Tibial nerve (tissue), 4 donors: ENCODE measurements around the gene OR7C2.

Experiments used
- CTCF ChIP-seq, 5 experiments: fragments of 200-600 bp in 3 of 5; fragments of 450-650 bp in 2 of 5; sonication (generic) in 3 of 5; IDR thresholded peaks; one replicate each; pipeline ENCODE4 v1.5.1; 2016 to 2019; ENCODE audit warnings: antibody characterized with exemption in 5 of 5, mild to moderate bottlenecking in 3 of 5, moderate library complexity in 2 of 5
- EP300 ChIP-seq, 2 donors: sonication (generic); formaldehyde crosslinking; IDR thresholded peaks; one replicate each; pipeline ENCODE4 v1.6.1; 2017; ENCODE audit warnings: antibody characterized with exemption in 2 of 2, mild to moderate bottlenecking in 1 of 2
- POLR2A ChIP-seq, 2 donors: fragments of 450-650 bp; IDR thresholded peaks; one replicate each; pipeline ENCODE4 v1.6.1; 2017; ENCODE audit warnings: antibody characterized with exemption in 2 of 2, mild to moderate bottlenecking in 2 of 2, moderate library complexity in 2 of 2

GRCh38 chr19:14943601-14944000, 2.3 kb downstream of the OR7C2 start:
- TF ChIP-seq POLR2A (IDR thresholded peaks at IDR 0.05) (no peak), CTCF (IDR thresholded peaks at IDR 0.05) (no peak), EP300 (IDR thresholded peaks at IDR 0.05) (no peak)
